Measurements from ENCODE around the gene ALDH3A1.

The ALDH3A1 gene

GRCh38 chr17:19714542-19715411 is 33.3 kb downstream of the ALDH3A1 start:
- TF ChIP-seq CTCF (IDR thresholded peaks at IDR 0.05; ENCODE audit: low read depth, low read length, missing control alignments), result no peak
- in situ Hi-C loops (cut with HindIII; ENCODE audit: low pct_ligation_motif_present, low sequenced_read_pairs), result no loop called here

GRCh38 chr17:19713901-19714361 is 34.2 kb downstream of the ALDH3A1 start:
- in situ Hi-C loops (cut with HindIII; ENCODE audit: low pct_ligation_motif_present, low sequenced_read_pairs), result no loop called here
- H3K27me3 ChIP-seq (replicated peaks), result no peaks in the 10 kb centered on the region
- H3K27ac ChIP-seq, result no peak overlapping the region
- no peaks in the 10 kb centered on the region for H3K36me3 ChIP-seq (replicated peaks)
- H3K4me3 ChIP-seq (ENCODE audit: low read depth, low read length), result no peak overlapping the region
- no peak for TF ChIP-seq CTCF (IDR thresholded peaks at IDR 0.05; ENCODE audit: low read depth, low read length, missing control alignments)
- no peak for DNase-seq

More at GRCh38 chr17:19714542-19715411, 33.3 kb downstream of the ALDH3A1 start:
- Histone ChIP-seq H3K27me3 (replicated peaks) (no peaks in the 10 kb centered on the region), H3K36me3 (replicated peaks) (no peaks in the 10 kb centered on the region), H3K27ac (no peak overlapping the region), H3K4me3 (ENCODE audit: low read depth, low read length) (no peak overlapping the region)
- no peak for DNase-seq

- DNase-seq, result no peak
- in situ Hi-C loops (cut with HindIII; ENCODE audit: low pct_ligation_motif_present, low sequenced_read_pairs), result no loop called here
- Histone ChIP-seq H3K27ac (no peak overlapping the region), H3K36me3 (replicated peaks) (no peaks in the 10 kb centered on the region), H3K27me3 (replicated peaks) (no peaks in the 10 kb centered on the region), H3K4me3 (ENCODE audit: low read depth, low read length) (no peak overlapping the region)
- TF ChIP-seq CTCF (IDR thresholded peaks at IDR 0.05; ENCODE audit: low read depth, low read length, missing control alignments), result peak; percentile 48
These were observed 34.6 kb downstream of the ALDH3A1 start for GRCh38 chr17:19713462-19713861.

- no peaks in the 10 kb centered on the region for H3K36me3 ChIP-seq (replicated peaks)
- in situ Hi-C loops (cut with HindIII; ENCODE audit: low pct_ligation_motif_present, low sequenced_read_pairs), result no loop called here
- TF ChIP-seq CTCF (IDR thresholded peaks at IDR 0.05; ENCODE audit: low read depth, low read length, missing control alignments), result no peak
- no peak for DNase-seq
- H3K27ac ChIP-seq, result no peak overlapping the region
- no peak overlapping the region for H3K4me3 ChIP-seq (ENCODE audit: low read depth, low read length)
- no peaks in the 10 kb centered on the region for H3K27me3 ChIP-seq (replicated peaks)
These were observed 35.6 kb downstream of the ALDH3A1 start for GRCh38 chr17:19712436-19713004.

- Histone ChIP-seq H3K36me3 (replicated peaks) (no peaks in the 10 kb centered on the region), H3K4me3 (ENCODE audit: low read depth, low read length) (no peak overlapping the region), H3K27ac (no peak overlapping the region), H3K27me3 (replicated peaks) (no peaks in the 10 kb centered on the region)
- no peak for TF ChIP-seq CTCF (IDR thresholded peaks at IDR 0.05; ENCODE audit: low read depth, low read length, missing control alignments)
- DNase-seq, result no peak
- in situ Hi-C loops (cut with HindIII; ENCODE audit: low pct_ligation_motif_present, low sequenced_read_pairs), result no loop called here
These were observed 38.3 kb downstream of the ALDH3A1 start for GRCh38 chr17:19709841-19710240.

Measured in brain microvascular endothelial cell (primary cell).